Measurements from ENCODE around the gene D2HGDH.

- TF ChIP-seq CTCF (IDR thresholded peaks at IDR 0.05) (no peak), POLR2A (IDR thresholded peaks at IDR 0.05) (no peak)
Measured at GRCh38 chr2:241777170-241777685, 42.8 kb downstream of the D2HGDH start.

All from suprapubic skin (tissue), 3 donors.